Skin epidermis (tissue), 12 donors: ENCODE data around the gene ADIG.

Experiments used
- H3K27ac ChIP-seq, 21 experiments: fragments of 200-600 bp; sonication (generic) in 11 of 21; one replicate each; pipeline ENCODE4 v1.5.0; 2020; ENCODE audit warnings: mild to moderate bottlenecking in 3 of 21, inconsistent platforms in 2 of 21, moderate library complexity in 2 of 21
- H3K4me3 ChIP-seq, 7 experiments: fragments of 200-600 bp; sonication (generic) in 2 of 7; one replicate each; pipeline ENCODE4 v1.5.0; 2020; ENCODE audit warnings: inconsistent platforms in 2 of 7, mild to moderate bottlenecking in 2 of 7, moderate library complexity in 1 of 7

The ADIG gene

DNA sequence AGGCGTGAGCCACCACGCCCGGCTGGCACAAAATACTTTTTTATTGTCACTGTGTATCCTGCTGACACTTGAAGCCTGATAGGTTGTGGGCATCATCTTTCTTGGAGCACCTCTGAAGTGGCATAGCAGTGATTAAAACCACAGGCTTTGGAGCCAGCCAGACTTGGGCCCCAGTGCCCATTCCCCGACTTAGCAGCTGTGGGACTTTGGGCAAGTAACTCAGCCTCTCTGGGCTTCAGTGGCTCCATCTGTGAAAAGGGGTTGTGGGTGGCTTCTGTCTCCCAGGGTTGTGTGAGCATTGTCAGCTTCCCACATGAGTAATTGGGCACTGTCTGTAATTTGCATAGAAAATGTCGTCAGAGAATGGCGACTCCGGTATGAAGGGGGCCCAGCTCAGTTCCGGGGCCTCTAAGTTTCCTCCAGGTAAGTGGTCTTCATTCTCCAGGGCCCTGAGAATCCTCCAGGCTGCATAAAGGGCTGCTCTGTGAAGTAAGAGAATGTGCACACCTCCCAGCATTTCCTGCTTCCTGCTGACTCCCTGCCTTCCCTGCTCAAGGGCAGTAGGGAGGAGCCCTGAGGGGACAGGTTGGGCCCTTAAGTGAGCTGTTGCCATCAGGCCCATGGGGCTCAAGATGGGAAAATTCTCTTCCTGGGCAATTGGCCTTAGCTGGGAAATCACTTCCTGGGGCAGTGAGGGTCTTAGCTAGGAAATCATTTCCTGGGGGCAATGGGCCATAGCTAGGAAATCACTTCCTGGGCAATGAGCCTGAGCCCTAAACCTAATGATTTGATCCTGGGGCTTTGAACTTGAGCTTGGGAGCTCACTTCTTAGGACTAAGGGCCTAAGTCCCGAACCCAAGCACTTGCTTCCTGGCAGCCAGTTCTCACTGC is 47.8 kb downstream of the ADIG start:
- Histone ChIP-seq H3K4me3 (no peak overlapping the region), H3K27ac (no peak overlapping the region)

DNA sequence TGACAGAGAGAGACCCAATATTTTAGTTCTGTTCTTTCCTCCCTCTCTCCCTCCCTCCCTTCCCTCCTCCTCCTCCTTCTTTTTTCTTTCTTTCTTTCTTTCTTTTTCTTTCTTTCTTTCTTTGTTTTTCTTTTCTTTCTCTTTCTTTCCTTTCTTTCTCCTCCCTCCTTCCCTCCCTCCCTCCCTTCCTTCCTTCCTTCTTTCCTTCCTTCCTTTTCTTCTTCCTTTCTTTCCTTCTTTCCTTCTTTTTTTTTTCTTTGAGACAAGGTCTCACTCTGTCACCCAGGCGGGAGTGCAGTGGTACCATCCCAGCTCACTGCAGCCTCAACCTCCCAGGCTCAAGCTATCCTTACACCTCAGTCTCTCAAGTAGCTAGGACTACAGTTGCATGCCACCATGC is 49.0 kb downstream of the ADIG start:
- no peak overlapping the region for H3K27ac ChIP-seq

DNA sequence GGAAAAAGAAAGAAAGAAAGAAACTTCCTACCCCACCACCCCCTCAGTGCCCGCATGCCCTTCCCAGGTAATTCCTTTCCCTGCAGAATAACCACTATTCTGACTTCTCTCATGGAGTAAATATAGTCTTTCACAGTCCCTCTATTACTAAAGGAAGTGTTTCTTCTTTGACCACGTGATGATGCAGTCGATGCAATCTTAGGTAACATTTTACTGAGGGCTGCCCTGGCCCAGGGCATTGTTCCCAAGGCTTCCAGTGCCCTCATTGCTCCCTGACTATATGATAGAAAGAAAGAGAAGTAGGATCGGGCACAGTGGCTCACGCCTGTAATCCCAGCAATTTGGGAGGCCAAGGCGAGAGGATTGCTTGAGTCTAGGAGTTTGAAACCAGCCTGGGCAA is 49.7 kb downstream of the ADIG start:
- Histone ChIP-seq H3K27ac (no peak overlapping the region), H3K4me3 (no peak overlapping the region)

More for the DNA sequence above, 49.0 kb downstream of the ADIG start:
- H3K4me3 ChIP-seq = no peak overlapping the region

DNA sequence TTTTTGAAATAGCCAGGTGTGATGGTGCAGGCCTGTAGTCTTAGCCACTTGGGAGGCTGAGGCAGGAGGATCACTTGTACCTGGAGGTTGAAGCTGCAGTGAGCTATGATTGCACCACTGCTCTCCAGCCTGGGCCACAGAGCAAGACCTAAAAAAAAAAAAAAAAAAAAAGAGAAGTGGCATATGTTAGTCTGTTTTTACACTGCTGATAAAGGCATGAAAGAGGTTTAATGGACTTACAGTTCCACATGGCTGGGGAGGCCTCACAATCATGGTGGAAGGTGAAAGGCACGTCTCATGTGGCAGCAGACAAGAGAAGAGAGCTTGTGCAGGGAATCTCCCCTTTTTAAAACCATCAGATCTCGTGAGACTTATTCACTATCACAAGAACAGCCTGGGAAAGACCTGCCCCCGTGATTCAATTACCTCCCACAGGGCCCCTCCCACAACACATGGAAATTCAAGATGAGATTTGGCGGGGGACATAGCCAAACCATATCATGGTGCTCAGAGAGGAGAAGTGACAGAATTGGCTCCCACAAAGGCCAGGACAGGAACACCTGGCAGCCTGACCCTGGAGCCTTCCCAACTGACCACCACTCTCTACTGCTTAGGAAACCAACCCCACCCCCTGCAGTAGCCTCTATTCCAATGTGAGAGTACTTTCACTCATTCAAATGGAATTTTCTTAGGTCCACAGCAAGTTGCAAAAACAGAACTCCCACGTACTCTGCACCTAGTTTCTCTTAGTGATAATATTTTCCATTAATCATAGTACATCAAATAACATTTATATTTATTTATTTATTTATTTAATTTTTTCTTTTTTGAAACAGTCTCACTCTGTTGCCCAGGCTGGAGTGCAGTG is 50.4 kb downstream of the ADIG start:
- H3K4me3 ChIP-seq = no peak overlapping the region
- H3K27ac ChIP-seq = no peak overlapping the region

DNA sequence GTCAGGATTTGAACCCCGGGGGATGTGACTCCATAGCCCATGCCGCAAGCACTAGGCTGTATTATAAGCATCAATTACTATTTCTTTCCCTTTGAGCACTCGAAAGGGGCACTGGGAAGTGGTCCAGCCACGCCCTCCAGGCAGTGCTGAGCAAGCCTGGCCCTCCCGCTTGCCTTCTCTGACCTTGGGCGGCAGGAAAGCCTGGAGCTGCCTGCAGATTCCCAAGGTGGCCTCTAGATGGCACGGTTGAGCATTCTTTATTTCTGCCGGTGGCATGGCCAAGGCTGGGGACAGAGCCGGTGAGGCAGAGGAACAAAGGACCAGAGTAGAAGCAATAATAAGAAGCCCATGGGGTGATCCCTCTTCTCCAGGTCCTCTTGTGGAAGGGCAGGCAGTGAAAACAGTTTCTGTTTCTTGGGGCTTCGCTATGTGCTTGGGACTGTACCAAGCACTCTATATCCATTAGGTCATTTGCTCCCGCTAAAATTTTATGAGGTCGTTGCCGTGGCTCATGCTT is 52.6 kb downstream of the ADIG start:
- no peak overlapping the region for H3K4me3 ChIP-seq
- H3K27ac ChIP-seq = no peak overlapping the region

DNA sequence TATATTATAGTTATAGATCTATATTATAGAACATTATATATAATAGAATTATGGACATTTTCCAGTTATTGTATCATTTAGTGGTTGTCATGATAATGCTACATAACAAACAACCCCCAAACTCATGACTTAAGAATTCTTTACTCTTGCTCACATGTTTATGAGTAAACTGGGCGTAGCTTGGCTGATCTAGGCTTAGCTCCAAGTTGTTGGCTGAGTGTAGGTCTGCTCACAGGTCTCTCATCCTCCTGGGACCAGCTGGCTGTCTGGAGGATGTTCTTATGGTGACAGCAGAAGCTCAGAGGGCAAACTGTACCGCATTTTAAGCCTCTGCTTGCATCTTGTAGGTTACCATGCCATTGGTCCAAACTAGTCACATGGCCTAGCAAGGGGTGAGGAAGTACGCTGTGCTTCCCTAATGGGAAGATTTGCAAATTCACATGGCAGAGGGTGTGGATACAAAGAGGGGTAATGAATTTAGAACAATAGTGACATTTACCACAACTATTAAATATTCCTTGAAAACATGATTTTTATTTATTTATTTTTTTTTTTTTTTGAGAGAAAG is 54.8 kb downstream of the ADIG start:
- no peak overlapping the region for H3K27ac ChIP-seq
- H3K4me3 ChIP-seq = no peak overlapping the region
